ENCODE measurements around the gene NOTUM.

NOTUM gene

GRCh38 chr17:81948635-81949378, 12.2 kb downstream of the NOTUM start:
- DNase-seq (ENCODE audit: low read depth) = no peak
- TF ChIP-seq CTCF (conservative IDR thresholded peaks at IDR 0.05; ENCODE audit: low read depth, low read length) = no peak
- no peak overlapping the region for H3K4me3 ChIP-seq (ENCODE audit: low read depth, low read length)

- DNase-seq (ENCODE audit: low read depth) = no peak
- H3K4me3 ChIP-seq (ENCODE audit: low read depth, low read length) = no peak within 1 kb of the TSS
- no peak for TF ChIP-seq CTCF (conservative IDR thresholded peaks at IDR 0.05; ENCODE audit: low read depth, low read length)
Observed at GRCh38 chr17:81947189-81947588, 13.8 kb downstream of the NOTUM start, which contains the start of gene MYADML2. Gene MYADML2, minus strand, starts transcription at chr17:81947233. Its CDS starts 5,492 bp downstream, at chr17:81941741.

GRCh38 chr17:81944858-81945257, 16.1 kb downstream of the NOTUM start:
- H3K4me3 ChIP-seq (ENCODE audit: low read depth, low read length) = no peak overlapping the region
- no peak for DNase-seq (ENCODE audit: low read depth)
- no peak for TF ChIP-seq CTCF (conservative IDR thresholded peaks at IDR 0.05; ENCODE audit: low read depth, low read length)

- no peak for DNase-seq (ENCODE audit: low read depth)
- no peak for TF ChIP-seq CTCF (conservative IDR thresholded peaks at IDR 0.05; ENCODE audit: low read depth, low read length)
Observed at GRCh38 chr17:81942167-81942553, 18.8 kb downstream of the NOTUM start.

GRCh38 chr17:81941484-81942166, 19.4 kb downstream of the NOTUM start:
- DNase-seq (ENCODE audit: low read depth) = no peak
- no peak for TF ChIP-seq CTCF (conservative IDR thresholded peaks at IDR 0.05; ENCODE audit: low read depth, low read length)
- no peak overlapping the region for H3K4me3 ChIP-seq (ENCODE audit: low read depth, low read length)

More at GRCh38 chr17:81942167-81942553, 18.8 kb downstream of the NOTUM start:
- H3K4me3 ChIP-seq (ENCODE audit: low read depth, low read length) = no peak overlapping the region

- TF ChIP-seq CTCF (conservative IDR thresholded peaks at IDR 0.05; ENCODE audit: low read depth, low read length) = no peak
- no peak for DNase-seq (ENCODE audit: low read depth)
- H3K4me3 ChIP-seq (ENCODE audit: low read depth, low read length) = no peak overlapping the region
Observed at GRCh38 chr17:81940538-81941483, 20.2 kb downstream of the NOTUM start.
